ENCODE results near the gene PDGFA. TPM values are rescaled to one million over a fixed set of nuclear protein-coding genes. Genes with fewer than 3 reads are reported as not detected.
A peak's percentile ranks its signal among the peaks of the same experiment; 100 is the strongest.

PDGFA gene
- total and polyA plus RNA-seq, 7 donors = 9.1 to 30.4 (median 15.9) TPM

GRCh38 chr7:491292-491957 is 28.2 kb downstream of the PDGFA start:
- peaks cover 0 to 5% of the 10 kb centered on the region in 2 donors for H3K36me3 ChIP-seq (ENCODE audit: insufficient read depth in 1 of 2, low read depth in 1 of 2)
- WGBS, 3 donors = 87 to 91% (median 90%) methylated on average over 22 of the region's 22 CpGs
- DNase-seq = peak; percentile 6 to 32
- H3K4me3 ChIP-seq = no peak overlapping the region
- peaks cover 0 to 2% (median 0%) of the 10 kb centered on the region in 3 donors for H3K27me3 ChIP-seq (ENCODE audit: insufficient read depth in 3 of 3, low read length in 2 of 3)
- no peak overlapping the region for H3K27ac ChIP-seq
- intact Hi-C loops (cut with DNase I) = no loop called here
- TF ChIP-seq CTCF (IDR thresholded peaks at IDR 0.05) = no peak
- ATAC-seq = no peak
- H3K4me1 ChIP-seq = no peaks in the 10 kb centered on the region
- no peaks in the 10 kb centered on the region for H3K9me3 ChIP-seq

- 44 to 57% (median 49%) methylated on average over 15 to 18 of the region's 18 CpGs for WGBS, 3 donors
- TF ChIP-seq CTCF (IDR thresholded peaks at IDR 0.05) = no peak
- intact Hi-C loops (cut with DNase I) = no loop called here
- no peak overlapping the region for H3K27ac ChIP-seq
- H3K4me1 ChIP-seq = no peaks in the 10 kb centered on the region
- H3K4me3 ChIP-seq = no peak overlapping the region
- H3K27me3 ChIP-seq (ENCODE audit: insufficient read depth in 3 of 3, low read length in 2 of 3) = peaks cover 0 to 2% (median 0%) of the 10 kb centered on the region in 3 donors
- ATAC-seq = peak in 2 of 4 donors; percentile 21 to 23
- H3K9me3 ChIP-seq = no peaks in the 10 kb centered on the region
- peak; percentile 19 to 44 for DNase-seq
- H3K36me3 ChIP-seq (ENCODE audit: insufficient read depth in 1 of 2, low read depth in 1 of 2) = no peaks in the 10 kb centered on the region
Observed at GRCh38 chr7:490461-491291, 29.0 kb downstream of the PDGFA start.

GRCh38 chr7:489876-490275 is 29.8 kb downstream of the PDGFA start:
- H3K9me3 ChIP-seq = no peaks in the 10 kb centered on the region
- ATAC-seq (no peak), DNase-seq (peak in 1 of 2 donors; percentile 4)
- intact Hi-C loops (cut with DNase I) = no loop called here
- TF ChIP-seq CTCF (IDR thresholded peaks at IDR 0.05) = no peak
- 52 to 61% (median 54%) methylated on average over 4 of the region's 4 CpGs for WGBS, 3 donors
- H3K4me3 ChIP-seq = no peak overlapping the region
- no peak overlapping the region for H3K27ac ChIP-seq
- H3K36me3 ChIP-seq (ENCODE audit: insufficient read depth in 1 of 2, low read depth in 1 of 2) = no peaks in the 10 kb centered on the region
- H3K4me1 ChIP-seq = no peaks in the 10 kb centered on the region
- peaks cover 0 to 4% (median 0%) of the 10 kb centered on the region in 3 donors for H3K27me3 ChIP-seq (ENCODE audit: insufficient read depth in 3 of 3, low read length in 2 of 3)

- Histone ChIP-seq H3K4me1 (no peaks in the 10 kb centered on the region), H3K27me3 (ENCODE audit: insufficient read depth in 3 of 3, low read length in 2 of 3) (peaks cover 0 to 2% (median 0%) of the 10 kb centered on the region in 3 donors), H3K4me3 (no peak overlapping the region), H3K9me3 (no peaks in the 10 kb centered on the region), H3K27ac (no peak overlapping the region), H3K36me3 (ENCODE audit: insufficient read depth in 1 of 2, low read depth in 1 of 2) (no peaks in the 10 kb centered on the region)
- TF ChIP-seq CTCF (IDR thresholded peaks at IDR 0.05) = no peak
- ATAC-seq = peak in 2 of 4 donors; percentile 7 to 22
- 84 to 88% (median 85%) methylated on average over 16 of the region's 16 CpGs for WGBS, 3 donors
- intact Hi-C loops (cut with DNase I) = no loop called here
- DNase-seq = peak; percentile 4 to 42
Observed at GRCh38 chr7:486216-486743, 33.4 kb downstream of the PDGFA start.
